HG03175 (cell line): Measurements from ENCODE around the gene CHM.
"Not testable (repeated sequence)": the region's sequence is repeated elsewhere in the genome, so short reads cannot be mapped to it uniquely, and the experiment has no call there.

ENCODE experiments used
- ATAC-seq: cut with Tn5 transposase; IDR thresholded peaks from one replicate; pipeline ENCODE4 v1.9.1; 2021; ENCODE audit warnings: mild to moderate bottlenecking, moderate library complexity; ENCODE audit not compliant: unreplicated experiment

Gene CHM

GRCh38 chrX:85996555-85996954, 50.8 kb downstream of the CHM start:
- no peak for ATAC-seq

GRCh38 chrX:85995641-85996040, 51.7 kb downstream of the CHM start:
- no peak for ATAC-seq

GRCh38 chrX:85994797-85995196, 52.6 kb downstream of the CHM start:
- ATAC-seq, result no peak

- ATAC-seq, result no peak
These were observed 53.1 kb downstream of the CHM start for GRCh38 chrX:85994228-85994627.

GRCh38 chrX:85993539-85994197, 53.7 kb downstream of the CHM start:
- no peak for ATAC-seq

- no peak for ATAC-seq
These were observed 54.5 kb downstream of the CHM start for GRCh38 chrX:85992811-85993229.

GRCh38 chrX:85988353-85988752, 59.0 kb downstream of the CHM start:
- no peak for ATAC-seq

GRCh38 chrX:85980286-85980685, 67.1 kb downstream of the CHM start:
- ATAC-seq, result no peak

- ATAC-seq, result peak; percentile 91
These were observed 70.1 kb downstream of the CHM start for GRCh38 chrX:85977218-85977617.

GRCh38 chrX:85972351-85972750, 75.0 kb downstream of the CHM start:
- not testable (repeated sequence) for ATAC-seq

GRCh38 chrX:85964744-85965143, 82.6 kb downstream of the CHM start:
- ATAC-seq, result no peak

- ATAC-seq, result no peak
These were observed 83.6 kb downstream of the CHM start for GRCh38 chrX:85963736-85964135.

- no peak for ATAC-seq
These were observed 91.8 kb downstream of the CHM start for GRCh38 chrX:85955510-85955909.

GRCh38 chrX:85944751-85945150, 102.6 kb downstream of the CHM start:
- ATAC-seq, result not testable (repeated sequence)

GRCh38 chrX:85941275-85941674, 106.1 kb downstream of the CHM start:
- ATAC-seq, result no peak

GRCh38 chrX:85939942-85940341, 107.4 kb downstream of the CHM start:
- not testable (repeated sequence) for ATAC-seq

- not testable (repeated sequence) for ATAC-seq
These were observed 113.0 kb downstream of the CHM start for GRCh38 chrX:85934399-85934798.

- no peak for ATAC-seq
These were observed 117.3 kb downstream of the CHM start for GRCh38 chrX:85930099-85930498.

GRCh38 chrX:85928606-85929005, 118.8 kb downstream of the CHM start:
- ATAC-seq, result no peak

GRCh38 chrX:85927740-85928139, 119.6 kb downstream of the CHM start:
- no peak for ATAC-seq

GRCh38 chrX:85922821-85923220, 124.5 kb downstream of the CHM start:
- no peak for ATAC-seq

- ATAC-seq, result not testable (repeated sequence)
These were observed 130.6 kb downstream of the CHM start for GRCh38 chrX:85916656-85917280.

GRCh38 chrX:85914431-85914830, 132.9 kb downstream of the CHM start:
- ATAC-seq, result no peak
